ENCODE data around the gene DSTYK. TPM values are rescaled to one million over a fixed set of nuclear protein-coding genes. Genes with fewer than 3 reads are reported as not detected.

DSTYK gene
- total RNA-seq, 1 donor from 2014 or later: 8.1 TPM

DNA sequence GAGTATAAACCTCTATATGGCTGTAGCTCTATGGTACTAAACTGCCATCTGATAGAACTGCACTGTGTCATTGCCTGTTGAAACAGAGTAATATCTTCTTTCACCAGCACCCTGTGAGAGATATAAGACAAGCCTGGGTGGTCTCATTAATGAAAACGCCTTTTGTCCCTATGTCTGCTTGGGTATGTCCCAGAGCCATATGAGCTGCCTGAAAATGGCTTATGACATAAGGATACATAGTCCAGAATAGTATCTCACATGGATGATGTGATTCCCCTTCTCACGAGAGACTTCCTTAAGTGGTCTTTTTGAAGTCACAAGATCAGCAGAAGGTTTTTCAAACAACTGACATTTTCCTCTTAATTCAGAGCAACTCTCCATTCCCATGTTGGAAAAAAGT, 8.9 kb upstream of the DSTYK start:
- Histone ChIP-seq H3K4me1 (no peaks in the 10 kb centered on the region), H3K36me3 (no peaks in the 10 kb centered on the region), H3K4me3 (no peak overlapping the region), H3K27me3 (no peaks in the 10 kb centered on the region), H3K9me3 (no peaks in the 10 kb centered on the region), H3K27ac (no peak overlapping the region)
- DNase-seq (ENCODE audit: low spot score in 2 of 2): no peak
- intact Hi-C loops (cut with DNase I): no loop called here
- TF ChIP-seq, protein P1, sequence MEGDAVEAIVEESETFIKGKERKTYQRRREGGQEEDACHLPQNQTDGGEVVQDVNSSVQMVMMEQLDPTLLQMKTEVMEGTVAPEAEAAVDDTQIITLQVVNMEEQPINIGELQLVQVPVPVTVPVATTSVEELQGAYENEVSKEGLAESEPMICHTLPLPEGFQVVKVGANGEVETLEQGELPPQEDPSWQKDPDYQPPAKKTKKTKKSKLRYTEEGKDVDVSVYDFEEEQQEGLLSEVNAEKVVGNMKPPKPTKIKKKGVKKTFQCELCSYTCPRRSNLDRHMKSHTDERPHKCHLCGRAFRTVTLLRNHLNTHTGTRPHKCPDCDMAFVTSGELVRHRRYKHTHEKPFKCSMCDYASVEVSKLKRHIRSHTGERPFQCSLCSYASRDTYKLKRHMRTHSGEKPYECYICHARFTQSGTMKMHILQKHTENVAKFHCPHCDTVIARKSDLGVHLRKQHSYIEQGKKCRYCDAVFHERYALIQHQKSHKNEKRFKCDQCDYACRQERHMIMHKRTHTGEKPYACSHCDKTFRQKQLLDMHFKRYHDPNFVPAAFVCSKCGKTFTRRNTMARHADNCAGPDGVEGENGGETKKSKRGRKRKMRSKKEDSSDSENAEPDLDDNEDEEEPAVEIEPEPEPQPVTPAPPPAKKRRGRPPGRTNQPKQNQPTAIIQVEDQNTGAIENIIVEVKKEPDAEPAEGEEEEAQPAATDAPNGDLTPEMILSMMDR (IDR thresholded peaks at IDR 0.05): no peak

DNA sequence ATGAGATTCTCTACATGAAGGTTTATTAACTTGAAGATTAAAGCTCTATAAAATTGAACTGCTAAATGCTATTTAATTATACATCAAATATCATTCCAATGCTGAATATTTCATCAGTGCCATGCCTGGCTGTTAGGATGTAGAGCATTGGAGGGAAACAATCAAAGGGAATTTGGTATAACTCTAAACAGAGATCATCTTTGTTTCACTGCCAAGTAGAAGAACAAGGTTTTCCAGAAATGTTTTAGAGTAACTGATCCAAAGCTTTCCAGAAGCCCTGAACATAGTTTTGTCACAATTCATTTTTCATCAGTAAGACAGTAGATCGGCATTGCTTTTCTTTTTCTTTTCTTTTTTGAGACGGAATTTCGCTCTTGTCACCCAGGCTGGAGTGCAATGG, 5.9 kb upstream of the DSTYK start:
- Histone ChIP-seq H3K4me3 (no peak overlapping the region), H3K9me3 (no peaks in the 10 kb centered on the region), H3K36me3 (no peaks in the 10 kb centered on the region), H3K27ac (no peak overlapping the region), H3K27me3 (no peaks in the 10 kb centered on the region), H3K4me1 (no peaks in the 10 kb centered on the region)
- intact Hi-C loops (cut with DNase I): no loop called here
- DNase-seq (ENCODE audit: low spot score in 2 of 2): no peak
- TF ChIP-seq, protein P1 (IDR thresholded peaks at IDR 0.05): no peak

DNA sequence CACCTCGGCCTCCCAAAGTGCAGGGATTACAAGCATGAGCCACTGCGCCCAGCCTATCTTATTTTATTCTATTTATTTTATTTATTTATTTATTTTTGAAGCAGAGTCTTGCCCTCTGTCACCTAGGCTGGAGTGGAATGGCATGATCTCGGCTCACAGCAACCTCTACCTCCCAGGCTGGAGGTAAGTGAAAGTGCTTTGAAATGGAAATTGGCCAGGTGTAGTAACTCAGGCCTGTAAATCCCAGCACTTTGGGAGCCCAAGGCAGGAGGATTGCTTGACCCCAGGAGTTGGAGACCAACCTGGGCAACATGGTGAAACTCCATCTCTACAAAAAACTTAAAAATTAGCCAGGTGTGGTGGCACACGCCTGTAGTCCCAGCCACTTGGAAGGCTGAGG, 5.1 kb upstream of the DSTYK start:
- Histone ChIP-seq H3K27ac (no peak overlapping the region), H3K27me3 (no peaks in the 10 kb centered on the region), H3K9me3 (no peaks in the 10 kb centered on the region), H3K4me3 (no peak overlapping the region), H3K36me3 (no peaks in the 10 kb centered on the region), H3K4me1 (no peaks in the 10 kb centered on the region)
- TF ChIP-seq, protein P1 (IDR thresholded peaks at IDR 0.05): no peak
- intact Hi-C loops (cut with DNase I): no loop called here
- DNase-seq (ENCODE audit: low spot score in 2 of 2): no peak

DNA sequence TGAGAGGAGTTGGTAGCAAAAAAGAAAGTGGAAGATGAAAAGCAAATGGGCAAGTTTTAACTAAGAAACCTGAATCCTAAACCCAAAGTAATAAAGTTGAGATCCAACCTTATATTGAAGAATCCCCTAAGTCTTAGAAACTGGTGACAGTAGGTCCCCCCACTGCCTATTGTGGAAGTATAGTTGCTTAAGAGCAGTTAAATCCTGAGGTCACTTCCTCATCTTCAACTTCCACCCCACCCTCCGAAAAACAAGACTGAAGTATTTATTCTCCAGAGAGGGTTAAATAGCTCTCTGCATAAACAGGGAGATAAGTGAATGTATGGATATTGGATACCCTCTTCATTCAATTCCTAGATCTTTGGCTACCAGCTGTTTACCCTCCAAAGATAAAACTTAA, 3.3 kb upstream of the DSTYK start:
- Histone ChIP-seq H3K9me3 (no peaks in the 10 kb centered on the region), H3K4me1 (peaks cover 4 to 8% of the 10 kb centered on the region in 2 donors), H3K27me3 (no peaks in the 10 kb centered on the region), H3K36me3 (no peaks in the 10 kb centered on the region), H3K27ac (no peak overlapping the region), H3K4me3 (no peak overlapping the region)
- intact Hi-C loops (cut with DNase I): loop anchor here (5.0 kb wide), 1 partner anchor 43 kb away; no protein-coding TSS in a partner anchor
- TF ChIP-seq, protein P1 (IDR thresholded peaks at IDR 0.05): no peak
- DNase-seq (ENCODE audit: low spot score in 2 of 2): no peak

DNA sequence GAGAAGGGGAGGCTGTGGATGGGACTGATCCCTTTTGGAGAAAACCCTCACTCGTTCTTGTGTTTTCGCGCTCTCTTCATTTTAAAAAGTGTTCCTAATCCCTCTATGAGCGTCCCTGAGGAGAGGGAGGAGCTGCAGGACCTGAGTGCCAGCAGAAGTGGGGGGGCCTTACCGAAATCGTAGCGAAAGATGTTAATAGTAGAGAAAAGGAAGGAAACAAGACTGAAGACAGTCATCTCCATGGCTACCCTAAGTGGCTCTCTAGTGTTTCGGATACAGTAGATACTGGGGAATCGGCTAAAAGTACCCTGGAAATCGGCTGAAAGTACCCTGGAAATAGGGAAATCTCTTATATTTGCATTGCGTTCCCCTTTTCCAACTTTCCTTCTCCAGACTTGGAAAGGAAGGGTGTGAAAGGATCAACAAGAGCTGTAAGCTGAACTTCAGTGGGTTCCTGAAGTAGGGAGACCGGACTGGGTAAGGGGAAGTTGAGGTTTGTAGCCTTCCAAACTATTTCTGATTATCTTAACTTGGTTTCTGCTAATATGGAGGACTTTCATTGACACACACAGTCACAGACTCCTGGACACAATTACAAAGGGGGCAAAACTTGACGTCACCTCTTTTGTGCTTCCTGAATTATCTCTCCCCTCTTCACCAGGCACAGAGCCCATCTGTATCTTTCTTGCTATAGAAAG, 486 bp upstream of the DSTYK start:
- no peak for DNase-seq (ENCODE audit: low spot score in 2 of 2)
- Histone ChIP-seq H3K36me3 (no peaks in the 10 kb centered on the region), H3K4me1 (peaks cover 6 to 8% of the 10 kb centered on the region in 2 donors), H3K4me3 (peak overlapping the region; percentile 94 to 98), H3K27me3 (no peaks in the 10 kb centered on the region), H3K9me3 (no peaks in the 10 kb centered on the region), H3K27ac (peak overlapping the region; percentile 92)
- intact Hi-C loops (cut with DNase I): loop anchor here (1.0 to 5.0 kb wide), 4 partner anchors 15 to 90 kb away; partner anchors contain the start of gene TMCC2
- TF ChIP-seq, protein P1 (IDR thresholded peaks at IDR 0.05): no peak
